Activated T-cell treated with anti-CD3 and anti-CD28 coated beads, Interleukin-2, amount 50 U/mL, for 72 hours (primary cell): ENCODE results near the gene USF1. TPM values are rescaled to one million over a fixed set of nuclear protein-coding genes. Genes with fewer than 3 reads are reported as not detected.
A peak's percentile ranks its signal among the peaks of the same experiment; 100 is the strongest.
"Not testable (repeated sequence)": the region's sequence is repeated elsewhere in the genome, so short reads cannot be mapped to it uniquely, and the experiment has no call there.

Source experiments
- ATAC-seq, 2 donors: fragments of 150-1000 bp; cut with Tn5 transposase; replicated peaks in 1 of 2; 2 replicates each; pipeline ENCODE4 v1.10.0; 2021; ENCODE audit warnings: moderate library complexity in 2 of 2, mild to moderate bottlenecking in 1 of 2
- DNase-seq, 2 donors: peaks; one replicate each; pipeline ENCODE4 v3.0.0; 2021 to 2022; ENCODE audit warnings: mixed read lengths in 1 of 2
- H3K27ac Mint-ChIP-seq: one replicate; pipeline ENCODE4 v1.8.0; 2022; ENCODE audit warnings: mild to moderate bottlenecking, moderate library complexity, mixed read lengths
- H3K27me3 Mint-ChIP-seq: one replicate; pipeline ENCODE4 v1.8.0; 2022; ENCODE audit warnings: low read depth, mixed read lengths
- H3K36me3 Mint-ChIP-seq, 2 donors: one replicate each; pipeline ENCODE4 v1.8.0; 2022; ENCODE audit warnings: mixed read lengths in 2 of 2, mild to moderate bottlenecking in 1 of 2; ENCODE audit not compliant: insufficient read depth in 2 of 2
- H3K4me1 Mint-ChIP-seq: one replicate; pipeline ENCODE4 v1.8.0; 2022; ENCODE audit warnings: low read depth, mixed read lengths
- H3K4me3 Mint-ChIP-seq, 2 donors: one replicate each; pipeline ENCODE4 v1.8.0; 2022; ENCODE audit warnings: mild to moderate bottlenecking in 2 of 2, mixed read lengths in 2 of 2, moderate library complexity in 2 of 2
- H3K9me3 Mint-ChIP-seq, 2 donors: one replicate each; pipeline ENCODE4 v1.8.0; 2022; ENCODE audit warnings: mixed read lengths in 2 of 2
- total RNA-seq, 2 donors: library from RNA; stranded (reverse); gene quantifications; one replicate each; pipeline ENCODE4 v1.2.3, GENCODE V29; 2022

USF1 gene
- total RNA-seq, 2 donors from 2014 or later, result 52.3 to 57.5 TPM

DNA sequence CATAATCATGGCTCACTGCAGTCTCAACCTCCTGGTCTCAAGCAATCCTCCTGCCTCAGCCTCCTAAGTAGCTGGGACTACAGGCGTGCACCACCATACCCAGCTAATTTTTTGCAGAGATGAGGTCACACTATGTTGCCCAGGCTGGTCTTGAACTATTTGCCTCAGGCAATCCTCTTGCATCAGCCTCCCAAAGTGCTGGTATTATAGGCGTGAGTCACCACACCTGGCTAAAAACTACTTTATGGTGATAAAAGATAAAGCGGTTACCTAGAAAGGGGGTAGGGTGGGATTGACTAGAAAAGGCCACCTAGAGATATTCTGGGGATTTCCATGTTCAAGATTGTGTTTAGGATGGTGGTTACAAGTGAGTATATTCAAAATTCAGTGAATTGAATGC is 12.0 kb downstream of the USF1 start:
- ATAC-seq, result peak; percentile 25 to 47
- Mint-ChIP-seq H3K4me3 (no peak overlapping the region), H3K4me1 (peaks cover 52% of the 10 kb centered on the region), H3K36me3 (peaks cover 1 to 9% of the 10 kb centered on the region in 2 donors), H3K9me3 (no peaks in the 10 kb centered on the region), H3K27ac (no peak overlapping the region), H3K27me3 (no peaks in the 10 kb centered on the region)
- DNase-seq, result peak in 1 of 2 donors; percentile 37

DNA sequence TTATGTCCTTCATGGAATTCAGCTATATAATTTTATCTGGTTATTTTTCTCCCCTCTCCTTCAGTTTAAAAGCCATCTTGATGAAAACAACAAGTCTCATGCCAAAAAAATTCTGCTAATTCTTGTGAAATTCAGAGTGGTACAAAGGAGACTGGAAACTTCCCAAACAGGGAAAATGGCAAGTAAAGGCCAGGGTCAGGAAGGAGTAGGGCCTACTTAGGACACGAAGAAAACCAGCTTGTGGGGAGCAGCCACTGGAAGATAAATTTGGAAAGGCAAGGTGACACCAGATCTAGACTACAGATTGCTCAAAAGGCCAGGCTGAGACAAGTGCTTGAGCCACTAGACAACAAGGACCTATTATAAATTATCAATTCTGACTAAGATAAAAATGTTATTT is 13.4 kb downstream of the USF1 start:
- H3K27ac Mint-ChIP-seq, result peak overlapping the region; percentile 17
- H3K4me1 Mint-ChIP-seq, result peaks cover 43% of the 10 kb centered on the region
- peaks cover 1 to 16% of the 10 kb centered on the region in 2 donors for H3K36me3 Mint-ChIP-seq
- no peaks in the 10 kb centered on the region for H3K9me3 Mint-ChIP-seq
- peak overlapping the region; percentile 47 to 58 for H3K4me3 Mint-ChIP-seq
- DNase-seq (no peak), ATAC-seq (no peak)
- no peaks in the 10 kb centered on the region for H3K27me3 Mint-ChIP-seq

DNA sequence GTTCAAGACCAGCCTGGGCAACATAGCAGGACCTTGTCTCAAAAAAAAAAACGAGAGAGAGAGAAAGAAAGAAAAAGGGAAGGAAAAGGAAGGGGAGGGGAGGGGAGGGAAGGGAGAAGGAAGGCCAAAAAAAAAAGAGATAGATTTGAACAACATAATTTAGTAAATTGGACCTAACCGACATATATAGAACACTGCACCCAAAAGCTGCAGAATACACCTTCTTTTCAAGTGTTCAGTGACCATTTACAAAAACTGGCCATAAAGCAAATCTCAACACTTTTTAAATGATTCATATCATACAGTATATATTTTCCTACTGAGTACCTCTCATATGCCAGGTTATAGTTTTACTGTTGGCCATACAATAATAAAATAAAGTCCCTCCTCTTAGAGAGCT is 13.9 kb downstream of the USF1 start:
- Mint-ChIP-seq H3K27me3 (no peaks in the 10 kb centered on the region), H3K36me3 (peaks cover 4 to 14% of the 10 kb centered on the region in 2 donors), H3K9me3 (peaks cover 0 to 3% of the 10 kb centered on the region in 2 donors), H3K27ac (no peak overlapping the region), H3K4me3 (peak overlapping the region in 1 of 2 donors; percentile 40), H3K4me1 (peaks cover 43% of the 10 kb centered on the region)
- no peak for ATAC-seq
- no peak for DNase-seq

DNA sequence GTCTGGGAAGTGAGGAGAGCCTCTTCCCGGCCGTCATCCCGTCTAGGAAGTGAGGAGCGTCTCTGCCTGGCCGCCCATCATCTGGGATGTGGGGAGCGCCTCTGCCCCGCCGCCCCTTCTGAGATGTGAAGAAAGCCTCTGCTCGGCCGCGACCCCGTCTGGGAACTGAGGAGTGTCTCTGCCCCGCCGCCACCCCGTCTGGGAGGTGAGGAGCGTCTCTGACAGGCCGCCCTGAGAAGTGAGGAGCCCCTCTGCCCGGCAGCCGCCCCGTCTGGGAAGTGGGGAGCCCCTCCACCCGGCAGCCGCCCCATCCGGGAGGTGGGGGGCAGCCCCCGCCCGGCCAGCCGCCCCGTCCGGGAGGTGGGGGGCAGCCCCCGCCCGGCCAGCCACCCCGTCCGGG is 16.3 kb downstream of the USF1 start:
- not testable (repeated sequence) for H3K4me3 Mint-ChIP-seq, ATAC-seq, DNase-seq, H3K9me3 Mint-ChIP-seq, H3K27me3 Mint-ChIP-seq, H3K27ac Mint-ChIP-seq
- Mint-ChIP-seq H3K36me3 (peaks cover 4 to 18% of the 10 kb centered on the region in 2 donors), H3K4me1 (peaks cover 40% of the 10 kb centered on the region)

DNA sequence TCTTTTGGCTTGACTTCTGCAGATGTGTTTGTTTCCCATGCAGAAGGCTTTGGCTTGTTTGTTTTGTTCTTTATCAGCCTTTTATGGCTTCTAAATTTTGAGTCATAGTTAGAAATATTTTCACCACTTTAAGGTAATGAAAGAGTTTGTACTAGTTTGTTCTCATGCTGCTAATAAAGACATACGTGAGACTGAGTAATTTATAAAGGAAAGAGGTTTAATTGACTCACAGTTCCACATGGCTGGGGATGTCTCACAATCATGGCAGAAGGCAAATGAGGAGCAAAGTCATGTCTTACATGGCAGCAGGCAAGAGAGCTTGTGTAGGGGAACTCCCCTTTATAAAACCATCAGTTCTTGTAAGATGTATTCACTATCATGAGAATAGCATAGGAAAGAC is 18.8 kb downstream of the USF1 start:
- H3K4me3 Mint-ChIP-seq, H3K27ac Mint-ChIP-seq, H3K9me3 Mint-ChIP-seq, DNase-seq, H3K27me3 Mint-ChIP-seq: not testable (repeated sequence)
- peaks cover 3 to 15% of the 10 kb centered on the region in 2 donors for H3K36me3 Mint-ChIP-seq
- ATAC-seq, result peak in 1 of 2 donors; percentile 72
- H3K4me1 Mint-ChIP-seq, result peaks cover 29% of the 10 kb centered on the region

DNA sequence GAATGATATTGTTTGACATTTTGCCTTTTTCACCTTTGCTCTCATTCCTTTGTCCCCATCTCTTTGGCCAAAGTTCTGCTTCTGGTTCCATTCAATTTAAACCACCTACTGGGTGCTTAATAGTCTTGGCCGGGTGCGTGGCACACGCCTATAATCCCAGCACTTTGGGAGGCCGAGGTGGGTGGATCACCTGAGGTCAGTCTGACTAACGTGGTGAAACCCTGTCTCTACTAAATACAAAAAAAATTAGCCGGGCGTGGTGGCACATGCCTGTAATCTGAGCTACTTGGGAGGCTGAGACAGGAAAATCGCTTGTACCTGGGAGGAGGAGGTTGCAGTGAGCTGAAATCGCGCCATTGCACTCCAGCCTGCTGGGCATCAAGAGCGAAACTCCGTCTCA is 23.3 kb downstream of the USF1 start:
- H3K4me1 Mint-ChIP-seq, result peaks cover 60% of the 10 kb centered on the region
- not testable (repeated sequence) for H3K27me3 Mint-ChIP-seq, H3K27ac Mint-ChIP-seq, ATAC-seq, DNase-seq, H3K9me3 Mint-ChIP-seq
- H3K36me3 Mint-ChIP-seq, result peaks cover 3 to 13% of the 10 kb centered on the region in 2 donors
- peak overlapping the region; percentile 25 to 35 for H3K4me3 Mint-ChIP-seq

DNA sequence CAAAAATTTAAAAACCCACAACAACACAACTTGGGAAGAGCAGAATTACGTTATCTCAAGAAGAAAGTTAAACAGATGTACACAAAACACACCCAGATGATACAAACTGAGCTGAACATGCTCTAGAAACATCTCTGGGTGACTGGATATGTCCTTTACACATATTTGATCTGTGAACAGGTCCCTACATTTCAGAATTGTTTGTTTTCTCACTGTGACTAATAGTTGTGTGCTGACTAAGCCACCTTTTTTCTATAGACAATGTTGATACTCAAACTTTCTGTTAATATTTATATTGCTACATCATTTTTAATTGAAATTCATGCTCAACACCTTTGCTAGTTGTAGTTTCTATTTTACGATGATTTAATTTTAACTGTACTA is 23.8 kb downstream of the USF1 start:
- Mint-ChIP-seq H3K9me3 (peaks cover 0 to under 1% of the 10 kb centered on the region in 2 donors), H3K27ac (no peak overlapping the region), H3K4me3 (peak overlapping the region; percentile 81 to 88), H3K27me3 (peaks cover 7% of the 10 kb centered on the region), H3K36me3 (peaks cover under 1 to 12% of the 10 kb centered on the region in 2 donors), H3K4me1 (peaks cover 56% of the 10 kb centered on the region)
- ATAC-seq (peak; percentile 41 to 47), DNase-seq (no peak)

DNA sequence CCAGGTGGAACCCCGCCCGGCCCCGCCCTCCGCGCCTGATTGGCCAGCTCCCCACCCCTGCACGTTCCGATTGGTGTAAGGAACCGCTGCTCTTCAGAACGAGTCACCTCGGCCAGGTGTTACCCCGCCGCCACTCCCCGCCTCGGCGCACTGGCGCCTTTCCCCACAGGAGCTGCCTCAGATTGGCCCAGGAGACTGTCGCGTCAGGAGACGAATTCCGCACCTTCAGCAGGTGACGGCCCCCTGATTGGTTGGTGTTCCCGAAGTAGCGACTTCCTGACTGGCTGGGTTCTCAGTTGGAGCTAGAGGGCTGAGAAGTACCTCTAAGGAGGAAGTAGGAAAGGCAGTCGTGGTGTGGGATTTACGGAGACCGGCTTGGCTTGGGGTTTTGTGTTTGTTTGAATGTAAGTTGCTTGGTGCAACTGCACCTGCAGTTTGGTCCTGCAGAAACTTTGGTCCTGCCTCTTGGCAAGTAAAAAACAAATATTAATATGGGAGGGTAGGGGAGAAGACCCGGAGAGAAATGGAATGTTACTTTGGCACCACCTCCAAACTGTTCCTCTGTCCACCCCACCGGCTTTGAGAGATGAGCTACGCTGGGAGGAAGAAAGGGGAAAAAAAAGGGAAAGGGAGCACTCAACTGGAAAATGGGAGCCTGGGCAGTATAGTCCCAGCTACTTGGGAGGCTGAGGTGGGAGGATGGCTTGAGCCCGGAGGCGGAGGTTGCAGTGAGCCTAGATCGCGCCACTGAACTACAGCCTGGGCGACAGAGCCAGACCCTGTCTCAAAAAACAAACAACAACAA is 24.4 kb downstream of the USF1 start:
- peaks cover 7% of the 10 kb centered on the region for H3K27me3 Mint-ChIP-seq
- peak overlapping the region; percentile 81 to 88 for H3K4me3 Mint-ChIP-seq
- peaks cover 0 to 9% of the 10 kb centered on the region in 2 donors for H3K36me3 Mint-ChIP-seq
- ATAC-seq (peak; percentile 91 to 92), DNase-seq (peak; percentile 80 to 81)
- no peaks in the 10 kb centered on the region for H3K9me3 Mint-ChIP-seq
- H3K27ac Mint-ChIP-seq, result peak overlapping the region; percentile 70
- H3K4me1 Mint-ChIP-seq, result peaks cover 58% of the 10 kb centered on the region

DNA sequence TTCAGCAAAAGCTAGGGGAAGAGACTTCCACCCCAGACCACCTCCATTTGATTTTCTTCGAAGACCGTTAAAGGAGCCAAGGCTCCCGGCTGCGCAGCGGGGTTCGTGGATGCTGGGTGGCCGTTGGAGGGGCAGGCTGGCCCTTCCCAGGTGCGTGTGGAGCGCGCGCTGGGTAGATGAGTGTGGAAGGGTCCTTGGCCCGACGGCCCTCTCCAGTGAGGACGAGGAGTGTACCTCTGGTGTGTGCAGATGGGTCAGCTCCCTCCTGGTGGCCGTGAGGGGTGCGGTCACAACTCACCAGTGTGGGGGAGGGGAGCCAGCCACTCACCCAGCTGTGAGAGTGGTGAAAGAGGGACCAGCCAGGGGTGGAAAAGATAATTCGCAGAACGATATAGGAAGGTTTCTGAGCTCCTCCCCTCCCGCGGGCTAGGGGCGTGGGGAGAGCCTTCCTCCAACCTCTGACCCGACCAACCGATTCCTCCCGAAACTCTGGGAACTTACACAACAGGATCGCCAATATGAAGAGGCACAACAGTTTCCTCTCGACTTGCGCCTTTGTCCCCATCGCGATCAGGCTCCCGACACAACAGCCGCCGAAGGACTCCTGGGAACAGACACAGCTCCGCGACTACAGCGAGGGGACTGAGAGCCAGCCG is 25.1 kb downstream of the USF1 start, which contains the start of gene F11R:
Gene F11R (minus strand): TSS at position 644 of the 656 bp plus-strand sequence. CDS start 79 bp downstream, at position 565.
- H3K9me3 Mint-ChIP-seq, result no peaks in the 10 kb centered on the region
- ATAC-seq (peak; percentile 43 to 49), DNase-seq (peak; percentile 42)
- peaks cover 58% of the 10 kb centered on the region for H3K4me1 Mint-ChIP-seq
- peaks cover 7% of the 10 kb centered on the region for H3K27me3 Mint-ChIP-seq
- peaks cover 0 to 9% of the 10 kb centered on the region in 2 donors for H3K36me3 Mint-ChIP-seq
- H3K27ac Mint-ChIP-seq, result peak within 1 kb of the TSS; percentile 70
- H3K4me3 Mint-ChIP-seq, result peak within 1 kb of the TSS; percentile 81 to 88

DNA sequence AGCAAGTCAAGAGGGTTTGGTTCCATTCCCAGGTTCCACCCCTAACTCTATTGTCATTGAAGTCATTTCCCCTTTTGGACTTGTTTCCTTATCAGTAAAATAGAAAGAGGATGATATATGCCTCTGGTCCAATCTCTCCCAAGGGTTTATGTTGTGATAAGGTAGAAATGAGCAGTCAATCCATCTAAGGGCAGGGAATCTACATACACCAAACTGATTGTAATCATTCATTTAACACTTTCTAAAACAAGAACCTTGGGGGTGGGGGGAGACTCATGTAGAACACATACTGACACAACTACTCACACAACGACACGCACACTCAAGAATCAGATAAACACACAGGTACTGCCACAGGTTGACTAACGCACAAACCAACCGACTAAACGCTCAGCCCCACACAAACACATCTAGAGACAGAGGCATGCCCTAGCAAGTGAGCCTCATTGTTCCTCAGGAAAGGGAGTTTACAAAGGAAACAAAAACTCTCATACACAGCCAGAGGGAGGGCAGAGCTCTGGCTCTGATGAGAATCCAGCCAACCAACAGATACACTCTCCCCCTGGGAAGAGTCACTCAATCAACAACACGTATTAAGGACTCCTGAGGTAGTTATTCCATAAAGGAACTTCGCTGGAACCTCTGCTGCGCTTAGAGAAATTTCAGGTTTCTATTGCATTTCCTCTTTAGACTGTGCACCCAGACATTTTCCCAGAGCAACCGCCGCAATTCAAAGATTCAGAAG is 25.9 kb downstream of the USF1 start:
- DNase-seq (no peak), ATAC-seq (peak; percentile 10 to 12)
- H3K36me3 Mint-ChIP-seq, result peaks cover 0 to 6% of the 10 kb centered on the region in 2 donors
- H3K9me3 Mint-ChIP-seq, result no peaks in the 10 kb centered on the region
- peaks cover 58% of the 10 kb centered on the region for H3K4me1 Mint-ChIP-seq
- H3K4me3 Mint-ChIP-seq, result peak overlapping the region; percentile 81 to 88
- H3K27me3 Mint-ChIP-seq, result peaks cover 7% of the 10 kb centered on the region
- peak overlapping the region; percentile 9 for H3K27ac Mint-ChIP-seq

DNA sequence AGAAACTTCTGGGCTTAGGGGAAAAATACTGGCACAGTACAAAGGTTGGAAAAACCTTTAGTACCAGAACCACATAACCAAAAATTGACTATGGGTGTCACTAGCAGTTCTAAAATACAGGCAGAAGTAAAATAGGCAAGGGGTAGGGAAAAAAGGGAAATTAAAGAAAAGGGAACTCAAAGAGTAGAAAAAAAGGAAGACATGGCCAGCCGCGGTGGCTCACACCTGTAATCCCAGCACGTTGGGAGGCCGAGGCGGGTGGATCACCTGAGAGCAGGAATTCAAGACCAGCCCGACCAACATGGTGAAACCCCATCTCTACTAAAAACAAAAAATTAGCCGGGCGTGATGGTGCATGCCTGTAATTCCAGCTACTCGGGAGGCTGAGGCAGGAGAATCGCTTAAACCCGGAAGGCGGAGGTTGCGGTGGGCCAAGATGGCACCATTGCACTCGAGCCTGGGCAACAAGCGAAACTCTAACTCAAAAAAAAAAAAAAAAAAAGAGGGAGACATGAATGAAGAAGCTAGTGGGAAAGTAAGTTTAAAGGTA is 26.6 kb downstream of the USF1 start:
- H3K9me3 Mint-ChIP-seq, ATAC-seq, H3K27me3 Mint-ChIP-seq, H3K36me3 Mint-ChIP-seq, DNase-seq, H3K27ac Mint-ChIP-seq: not testable (repeated sequence)
- Mint-ChIP-seq H3K4me3 (peak overlapping the region; percentile 81 to 88), H3K4me1 (peaks cover 60% of the 10 kb centered on the region)

DNA sequence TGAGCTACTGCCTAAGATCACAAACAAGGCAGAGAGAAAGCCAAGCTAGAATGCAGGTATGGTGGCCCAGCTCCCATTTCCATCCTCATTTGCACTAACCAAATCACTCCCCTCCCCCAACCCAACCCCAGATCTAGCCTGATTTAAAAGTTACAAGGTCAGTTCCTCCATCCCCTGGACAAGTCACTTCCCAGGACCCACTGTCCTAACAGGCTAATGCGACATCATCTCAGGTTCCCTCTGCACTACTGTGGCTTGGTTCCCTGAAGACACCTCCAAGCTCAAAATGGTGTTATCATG is 27.2 kb downstream of the USF1 start:
- DNase-seq (no peak), ATAC-seq (no peak)
- Mint-ChIP-seq H3K4me3 (no peak overlapping the region), H3K9me3 (no peaks in the 10 kb centered on the region), H3K36me3 (peaks cover 0 to 6% of the 10 kb centered on the region in 2 donors), H3K27me3 (peaks cover 7% of the 10 kb centered on the region), H3K4me1 (peaks cover 62% of the 10 kb centered on the region), H3K27ac (no peak overlapping the region)
